IPS-NIHi7 (cell line): ENCODE data around the gene ZNF185.
"Not testable (repeated sequence)": the region's sequence is repeated elsewhere in the genome, so short reads cannot be mapped to it uniquely, and the experiment has no call there.

Source experiments
- DNase-seq: peaks from one replicate; pipeline ENCODE4 v3.0.0; 2012; ENCODE audit warnings: mixed read lengths; ENCODE audit errors: extremely low spot score

The ZNF185 gene

DNA sequence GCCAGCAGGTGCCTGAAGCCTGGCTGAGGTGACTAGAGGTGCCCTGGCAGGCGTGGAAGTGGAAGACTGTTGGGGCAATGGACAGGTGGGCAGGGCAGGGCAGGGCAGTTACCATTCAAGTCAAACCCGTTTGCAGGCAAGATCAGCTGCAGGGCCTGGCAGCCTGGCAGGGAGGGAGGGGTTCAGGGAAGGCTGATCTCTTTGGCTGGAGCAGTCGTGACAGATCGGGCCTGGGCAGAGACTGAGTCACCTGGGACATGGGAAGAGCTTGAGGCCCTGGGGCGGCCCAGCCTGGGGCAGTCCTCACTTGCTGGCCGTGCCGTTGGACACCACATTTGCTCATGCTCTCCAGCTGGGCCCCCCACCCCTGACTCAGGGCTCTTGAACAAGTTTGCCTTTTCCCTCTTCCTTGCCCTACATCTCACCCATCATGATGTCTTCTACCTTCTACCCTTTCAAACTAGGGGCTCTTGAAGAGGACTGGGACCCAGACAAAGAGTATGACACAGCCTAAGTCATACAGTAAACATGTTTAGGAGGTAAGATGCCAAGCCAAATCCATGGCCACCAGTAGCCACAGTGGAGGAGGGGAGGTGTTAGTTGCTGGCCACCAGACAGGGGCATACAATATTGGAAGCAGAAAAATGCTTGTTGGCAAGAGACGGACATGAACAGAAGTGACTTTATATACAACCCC lies 2.0 kb upstream of the ZNF185 start:
- no peak for DNase-seq

- DNase-seq = no peak
Measured at GRCh38 chrX:152896450-152896849, 1.4 kb upstream of the ZNF185 start.

DNA sequence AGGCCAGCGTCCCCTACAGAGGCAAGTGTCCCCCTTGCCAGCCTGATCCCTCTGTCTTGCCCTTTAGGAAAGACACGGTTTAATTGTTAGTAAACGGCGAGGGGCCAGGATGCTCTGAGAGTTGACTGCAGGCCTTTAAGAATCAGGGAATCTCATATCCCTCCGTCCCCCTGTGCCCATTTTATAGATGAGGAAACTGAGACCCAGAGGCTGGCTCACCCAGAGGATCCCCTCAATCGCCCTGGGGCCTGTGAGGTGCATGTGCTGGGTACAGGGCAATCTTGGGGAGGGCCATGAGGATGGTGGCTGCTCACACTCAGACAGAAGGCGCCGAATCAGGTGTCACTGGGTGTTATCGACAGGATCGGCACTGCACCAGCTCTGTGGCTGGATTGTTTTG lies 575 bp downstream of the ZNF185 start:
- no peak for DNase-seq

DNA sequence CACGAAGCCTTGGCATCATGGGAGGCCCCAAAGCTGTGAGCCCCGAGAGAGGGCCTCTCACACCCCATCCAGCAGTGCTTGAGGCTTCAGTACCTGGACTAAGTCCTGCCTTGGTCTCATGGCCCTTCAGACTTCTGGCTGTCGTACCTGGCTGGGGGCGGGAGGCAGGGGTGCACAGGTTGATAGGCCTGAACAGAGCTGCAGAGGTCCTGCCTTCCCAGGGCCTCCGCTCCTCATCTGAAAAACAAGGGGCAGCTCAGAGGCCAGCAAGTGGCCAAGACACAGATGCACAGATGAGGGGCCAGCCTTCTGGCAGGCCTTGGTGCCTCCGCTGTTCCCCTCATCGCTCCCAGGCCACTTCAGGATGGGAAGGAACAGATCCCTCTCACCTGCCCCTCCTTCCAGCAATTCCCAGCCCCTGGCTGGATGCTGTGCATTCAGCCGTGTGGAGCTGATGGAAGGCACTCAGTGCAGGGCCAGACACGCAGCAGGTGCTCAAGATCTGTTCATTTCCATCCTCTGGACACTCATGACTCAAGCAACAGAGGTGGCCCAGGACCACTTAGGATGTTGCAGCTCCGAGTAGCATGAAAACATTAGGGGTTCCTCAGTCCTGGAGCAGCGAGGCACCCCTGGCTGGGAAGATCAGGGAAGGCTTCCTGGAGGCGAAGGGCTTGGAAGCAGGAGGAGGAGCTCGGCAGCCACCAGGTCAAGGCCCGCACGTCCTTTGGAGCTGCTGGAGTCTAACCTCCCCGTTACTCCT lies 1.4 kb downstream of the ZNF185 start:
- no peak for DNase-seq

- no peak for DNase-seq
Measured at GRCh38 chrX:152899874-152900719, 2.2 kb downstream of the ZNF185 start.

DNA sequence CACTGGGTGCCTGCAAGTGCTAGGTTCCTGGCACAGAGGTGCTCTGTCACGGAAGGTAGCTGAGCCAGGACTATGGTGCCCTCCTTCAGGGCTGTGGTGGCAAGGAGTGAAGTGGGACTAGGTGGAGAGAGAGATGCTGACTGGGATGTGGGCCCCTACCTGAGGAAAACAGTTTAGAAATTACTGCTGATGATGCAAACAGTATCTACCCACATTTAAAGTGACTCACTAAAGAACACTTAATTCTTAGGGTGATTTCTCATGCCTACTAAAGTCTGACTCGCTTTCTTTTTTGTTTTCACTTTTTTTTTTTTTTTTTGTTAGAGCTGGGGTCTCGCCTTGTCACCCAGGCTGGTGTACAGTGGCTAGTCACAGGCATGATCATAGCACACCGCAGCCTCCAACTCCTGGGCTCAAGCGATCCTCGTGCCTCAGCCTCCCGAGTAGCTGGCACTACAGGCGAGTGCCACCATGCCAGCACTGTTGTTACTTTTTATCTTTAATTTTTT lies 3.1 kb downstream of the ZNF185 start:
- DNase-seq = no peak

- peak; percentile 26 for DNase-seq
Measured at GRCh38 chrX:152901816-152902501, 4.1 kb downstream of the ZNF185 start.

DNA sequence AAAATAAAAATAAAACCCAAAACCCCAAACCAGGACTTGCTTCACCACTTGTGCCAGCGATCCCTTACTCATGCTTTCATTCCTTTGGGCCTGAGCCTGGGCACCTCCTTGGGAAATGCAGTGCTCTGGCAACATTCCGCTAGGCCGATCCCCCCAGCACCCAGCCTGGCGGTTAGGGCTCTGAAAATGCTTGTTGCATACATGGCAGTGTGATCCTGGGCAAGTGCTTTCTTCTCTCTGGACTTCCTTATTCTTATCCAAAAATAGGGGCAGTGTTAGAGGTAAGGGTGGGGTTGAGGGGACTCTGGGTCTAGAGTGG lies 4.6 kb downstream of the ZNF185 start:
- no peak for DNase-seq

- no peak for DNase-seq
Measured at GRCh38 chrX:152903589-152903988, 5.7 kb downstream of the ZNF185 start.

GRCh38 chrX:152904151-152905080 lies 6.5 kb downstream of the ZNF185 start:
- peak; percentile 74 for DNase-seq

- DNase-seq = no peak
Measured at GRCh38 chrX:152905081-152905420, 7.2 kb downstream of the ZNF185 start.

- DNase-seq = peak; percentile 84
Measured at GRCh38 chrX:152907084-152907651, 9.3 kb downstream of the ZNF185 start.

- no peak for DNase-seq
Measured at GRCh38 chrX:152908486-152908885, 10.6 kb downstream of the ZNF185 start.

GRCh38 chrX:152910018-152910417 lies 12.2 kb downstream of the ZNF185 start:
- DNase-seq = not testable (repeated sequence)

- peak; percentile 52 for DNase-seq
Measured at GRCh38 chrX:152912106-152912505, 14.2 kb downstream of the ZNF185 start.

DNA sequence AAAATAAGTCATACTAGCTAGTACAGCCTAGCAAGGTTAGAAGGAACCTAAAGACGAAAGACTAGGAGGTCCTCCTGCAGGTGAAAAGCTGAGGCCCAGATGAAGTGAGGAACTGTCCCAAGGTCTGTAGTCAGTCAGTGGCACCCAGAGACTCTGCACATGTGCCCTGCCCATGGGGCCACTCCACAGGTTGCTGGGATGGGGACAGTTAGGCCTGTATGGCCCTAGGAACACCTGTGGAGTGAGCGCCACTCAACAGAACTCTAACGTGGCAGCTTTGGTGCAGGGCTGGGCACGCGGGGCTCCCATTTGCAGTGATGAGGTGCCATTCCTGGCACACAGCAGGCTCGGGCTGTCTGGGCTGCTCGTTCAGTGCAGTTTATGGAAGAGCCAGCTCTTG lies 14.8 kb downstream of the ZNF185 start:
- DNase-seq = no peak

GRCh38 chrX:152913346-152913745 lies 15.5 kb downstream of the ZNF185 start:
- DNase-seq = no peak

DNA sequence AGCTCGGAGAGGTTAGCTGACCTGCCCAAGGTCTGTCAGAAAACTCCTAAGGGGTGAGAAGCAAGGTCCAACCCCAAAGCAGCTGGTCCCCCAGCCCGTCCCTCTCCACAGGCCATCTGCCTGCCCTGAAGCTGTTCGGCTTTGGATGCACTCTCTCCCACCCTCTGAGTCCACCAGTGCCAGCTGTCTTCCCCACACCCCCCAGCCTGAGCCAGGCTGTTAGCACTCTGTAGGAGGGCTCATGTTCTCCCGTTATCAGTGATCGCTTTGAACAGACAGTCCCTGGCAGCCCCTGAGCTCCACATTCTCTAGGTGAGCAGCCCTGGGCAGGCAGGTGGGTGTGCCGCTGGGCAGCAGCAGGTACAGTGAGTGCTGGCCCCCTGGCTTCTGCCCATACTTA lies 16.0 kb downstream of the ZNF185 start:
- no peak for DNase-seq

- peak; percentile 68 for DNase-seq
Measured at GRCh38 chrX:152915541-152916241, 17.8 kb downstream of the ZNF185 start.
